GM12878 (cell line): Measurements from ENCODE around the gene ZNF850. TPM values are rescaled to one million over a fixed set of nuclear protein-coding genes. Genes with fewer than 3 reads are reported as not detected.

Experiments
- ATF3 ChIP-seq: IDR thresholded peaks from 2 replicates; pipeline ENCODE4 v1.6.1; 2011; ENCODE audit warnings: low read depth, mild to moderate bottlenecking, low read length, moderate library complexity, borderline replicate concordance; ENCODE audit errors: extremely low read depth
- BCL3 ChIP-seq: IDR thresholded peaks from 2 replicates; pipeline ENCODE4 v1.6.1; 2011; ENCODE audit warnings: borderline replicate concordance, low read depth, mild to moderate bottlenecking, moderate library complexity, low read length; ENCODE audit not compliant: insufficient read depth, poor library complexity, severe bottlenecking
- CHD1 ChIP-seq: IDR thresholded peaks from 2 replicates; pipeline ENCODE4 v1.6.1; 2012; ENCODE audit warnings: low read depth, low read length, improper control_type of control experiment
- E2F4 ChIP-seq: IDR thresholded peaks from 2 replicates; pipeline ENCODE4 v1.6.1; 2012; ENCODE audit warnings: low read depth, low read length, improper control_type of control experiment
- ELK1 ChIP-seq: IDR thresholded peaks from 2 replicates; pipeline ENCODE4 v1.6.1; 2012; ENCODE audit warnings: low read depth, low read length, improper control_type of control experiment
- FOXM1 ChIP-seq: IDR thresholded peaks from 2 replicates; pipeline ENCODE4 v1.6.1; 2012; ENCODE audit warnings: low read depth, mild to moderate bottlenecking, inconsistent platforms, low read length, moderate library complexity
- HCFC1 ChIP-seq: fragments of 150-350 bp; IDR thresholded peaks from 2 replicates; pipeline ENCODE4 v1.6.1; 2014; ENCODE audit warnings: low read length
- HDAC2 ChIP-seq: fragments of 200-600 bp; sonication (generic); IDR thresholded peaks from 2 replicates; pipeline ENCODE4 v1.6.1; 2017
- LARP7 ChIP-seq: fragments of 450-650 bp; IDR thresholded peaks from 2 replicates; pipeline ENCODE4 v1.6.1; 2017; ENCODE audit warnings: mild to moderate bottlenecking
- NFXL1 ChIP-seq: fragments of 450-650 bp; IDR thresholded peaks from 2 replicates; pipeline ENCODE4 v1.6.1; 2017; ENCODE audit warnings: antibody characterized with exemption, mild to moderate bottlenecking, borderline replicate concordance
- NFYA ChIP-seq: IDR thresholded peaks from 2 replicates; pipeline ENCODE4 v1.6.1; 2011; ENCODE audit warnings: low read depth, mild to moderate bottlenecking, low read length, improper control_type of control experiment, borderline replicate concordance
- NR2F1 ChIP-seq: fragments of 450-650 bp; conservative IDR thresholded peaks from 2 replicates; pipeline ENCODE4 v1.6.1; 2017; ENCODE audit warnings: mild to moderate bottlenecking
- PKNOX1 ChIP-seq: fragments of 450-650 bp; IDR thresholded peaks from 2 replicates; pipeline ENCODE4 v1.6.1; 2016; ENCODE audit warnings: mild to moderate bottlenecking
- RB1 ChIP-seq: fragments of 450-650 bp; formaldehyde crosslinking; IDR thresholded peaks from 2 replicates; pipeline ENCODE4 v1.6.1; 2017; ENCODE audit warnings: mild to moderate bottlenecking, borderline replicate concordance
- RFX5 ChIP-seq: IDR thresholded peaks from 2 replicates; pipeline ENCODE4 v1.6.1; 2011; ENCODE audit warnings: low read depth, low read length, improper control_type of control experiment
- SIN3A ChIP-seq: IDR thresholded peaks from 2 replicates; pipeline ENCODE4 v1.6.1; 2012; ENCODE audit warnings: low read depth, low read length, improper control_type of control experiment
- STAT3 ChIP-seq: IDR thresholded peaks from 2 replicates; pipeline ENCODE4 v1.6.1; 2011; ENCODE audit warnings: low read depth, low read length, improper control_type of control experiment
- SUPT20H ChIP-seq: IDR thresholded peaks from 2 replicates; pipeline ENCODE4 v1.6.1; 2011; ENCODE audit warnings: low read depth, mild to moderate bottlenecking, low read length, moderate library complexity, borderline replicate concordance; ENCODE audit not compliant: control insufficient read depth
- ZBTB40 ChIP-seq: fragments of 450-650 bp; IDR thresholded peaks from 2 replicates; pipeline ENCODE4 v1.6.1; 2016; ENCODE audit warnings: mild to moderate bottlenecking, moderate library complexity, borderline replicate concordance
- ZNF622 ChIP-seq: fragments of 450-650 bp; IDR thresholded peaks from 2 replicates; pipeline ENCODE4 v1.6.1; 2017; ENCODE audit warnings: mild to moderate bottlenecking, inconsistent platforms
- polyA plus RNA-seq, 11 experiments: library from polyadenylated mRNA; depleted of rRNA in 4 of 11; unstranded in 6 of 11; stranded (reverse) in 5 of 11; fragments of >200 nt; fragmentation: Nextera tagmentation in 4 of 11; fragmentation: Illumina TruSeq in 1 of 11; extraction: Ambion mirVana in 4 of 11; extraction: Trizol in 1 of 11; gene quantifications; 1 replicate in 1 of 11; 2 replicates in 10 of 11; pipeline versions ENCODE4 v1.2.1 to v1.2.3, GENCODE V29; 2011 to 2016; ENCODE audit warnings: inconsistent platforms in 2 of 11, missing spikeins in 2 of 11, low read depth in 1 of 11
- total RNA-seq, 4 experiments: library from RNA; depleted of rRNA in 3 of 4; stranded (reverse); fragments of >200 nt in 3 of 4; fragmentation: Illumina TruSeq in 1 of 4; extraction: Trizol in 1 of 4; gene quantifications; 2 replicates each; pipeline versions ENCODE4 v1.2.1 to v1.2.3, GENCODE V29; 2013 to 2021

The ZNF850 gene
- total and polyA plus RNA-seq, 10 of the 15 experiments (the other 5 are each of a cell fraction or from before 2014, with no cell fraction given) = 0.44 to 6.4 (median 2.5) TPM

GRCh38 chr19:36687214-36688056 is 85.2 kb downstream of the ZNF850 start, which contains the start of gene ZNF567 (continued):
- TF ChIP-seq NFYA (no peak), SIN3A (no peak; the same call in 1 of the 2 replicates), ELK1 (no peak), NFXL1 (no peak), RB1 (no peak; the same call in 1 of the 2 replicates), STAT3 (no peak), ZNF622 (no peak), E2F4 (peak; percentile 45; the same call in 1 of the 2 replicates), ATF3 (no peak), NR2F1 (peak; percentile 69), LARP7 (peak; percentile 37; the same call in 1 of the 2 replicates), HCFC1 (peak; percentile 96), HDAC2 (no peak), SUPT20H (no peak), PKNOX1 (peak; percentile 52; the same call in 1 of the 2 replicates), FOXM1 (no peak), CHD1 (no peak), ZBTB40 (peak; percentile 75; the same call in 1 of the 2 replicates), BCL3 (no peak), RFX5 (no peak)
